ENCODE measurements around the gene ZFPM1.

ZFPM1 gene

DNA sequence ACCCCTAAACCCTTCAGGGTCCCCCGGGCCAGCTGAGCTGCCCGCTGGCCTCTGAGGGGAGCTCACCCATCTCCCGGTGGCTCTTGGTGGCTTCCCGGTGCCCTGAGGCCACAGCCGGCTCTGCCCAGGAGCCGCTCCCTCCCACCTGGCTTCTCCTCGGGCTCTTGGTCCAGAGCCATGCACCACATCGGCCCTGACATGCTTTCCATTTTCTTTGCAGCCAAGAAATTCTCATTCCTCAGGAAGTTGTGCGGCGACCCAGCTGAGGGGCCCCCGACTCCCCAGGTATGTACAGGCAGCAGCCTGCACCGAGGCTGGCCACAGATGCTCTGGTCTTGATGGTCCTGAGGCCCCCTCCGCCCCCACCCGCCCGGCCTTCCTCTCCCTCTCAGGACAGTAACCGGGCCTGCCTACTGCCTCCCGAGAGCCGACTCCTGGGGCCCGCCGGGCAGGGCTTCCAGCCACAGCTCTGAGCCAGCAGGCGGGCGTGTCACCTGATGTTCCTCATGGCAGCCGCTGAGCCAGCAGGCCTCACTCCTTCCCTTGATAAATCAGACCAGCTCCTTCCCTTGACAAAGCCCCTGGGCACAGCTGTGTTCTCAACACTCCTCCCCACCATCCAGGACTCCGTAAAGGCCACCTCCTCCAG is 28.4 kb upstream of the ZFPM1 start:
- H3K4me3 ChIP-seq (ENCODE audit: low read depth, low read length): no peak overlapping the region
- TF ChIP-seq, protein P1, sequence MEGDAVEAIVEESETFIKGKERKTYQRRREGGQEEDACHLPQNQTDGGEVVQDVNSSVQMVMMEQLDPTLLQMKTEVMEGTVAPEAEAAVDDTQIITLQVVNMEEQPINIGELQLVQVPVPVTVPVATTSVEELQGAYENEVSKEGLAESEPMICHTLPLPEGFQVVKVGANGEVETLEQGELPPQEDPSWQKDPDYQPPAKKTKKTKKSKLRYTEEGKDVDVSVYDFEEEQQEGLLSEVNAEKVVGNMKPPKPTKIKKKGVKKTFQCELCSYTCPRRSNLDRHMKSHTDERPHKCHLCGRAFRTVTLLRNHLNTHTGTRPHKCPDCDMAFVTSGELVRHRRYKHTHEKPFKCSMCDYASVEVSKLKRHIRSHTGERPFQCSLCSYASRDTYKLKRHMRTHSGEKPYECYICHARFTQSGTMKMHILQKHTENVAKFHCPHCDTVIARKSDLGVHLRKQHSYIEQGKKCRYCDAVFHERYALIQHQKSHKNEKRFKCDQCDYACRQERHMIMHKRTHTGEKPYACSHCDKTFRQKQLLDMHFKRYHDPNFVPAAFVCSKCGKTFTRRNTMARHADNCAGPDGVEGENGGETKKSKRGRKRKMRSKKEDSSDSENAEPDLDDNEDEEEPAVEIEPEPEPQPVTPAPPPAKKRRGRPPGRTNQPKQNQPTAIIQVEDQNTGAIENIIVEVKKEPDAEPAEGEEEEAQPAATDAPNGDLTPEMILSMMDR (IDR thresholded peaks at IDR 0.05; ENCODE audit: low read depth, low read length): no peak

DNA sequence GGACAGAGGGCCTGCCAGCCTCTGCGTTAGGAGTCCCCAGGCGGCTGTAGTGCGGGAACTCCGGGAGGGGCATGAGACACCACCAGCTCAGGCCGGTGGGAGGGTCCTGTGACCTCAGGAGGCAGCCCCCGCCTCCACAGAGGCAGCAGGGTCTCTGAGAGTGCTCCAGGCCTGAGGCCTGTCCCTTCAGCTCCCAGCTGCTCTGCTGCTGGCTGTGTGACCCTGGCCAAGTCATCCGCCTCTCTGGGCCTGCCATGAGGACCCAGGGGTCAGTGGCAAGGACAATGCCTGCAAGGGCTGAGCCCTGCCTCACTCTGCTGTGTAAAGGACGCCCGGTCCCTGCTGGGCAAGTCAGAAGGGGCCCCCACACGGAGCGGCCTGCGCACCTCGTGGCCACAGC is 27.1 kb upstream of the ZFPM1 start:
- TF ChIP-seq, protein P1 (IDR thresholded peaks at IDR 0.05; ENCODE audit: low read depth, low read length): no peak
- H3K4me3 ChIP-seq (ENCODE audit: low read depth, low read length): no peak overlapping the region

DNA sequence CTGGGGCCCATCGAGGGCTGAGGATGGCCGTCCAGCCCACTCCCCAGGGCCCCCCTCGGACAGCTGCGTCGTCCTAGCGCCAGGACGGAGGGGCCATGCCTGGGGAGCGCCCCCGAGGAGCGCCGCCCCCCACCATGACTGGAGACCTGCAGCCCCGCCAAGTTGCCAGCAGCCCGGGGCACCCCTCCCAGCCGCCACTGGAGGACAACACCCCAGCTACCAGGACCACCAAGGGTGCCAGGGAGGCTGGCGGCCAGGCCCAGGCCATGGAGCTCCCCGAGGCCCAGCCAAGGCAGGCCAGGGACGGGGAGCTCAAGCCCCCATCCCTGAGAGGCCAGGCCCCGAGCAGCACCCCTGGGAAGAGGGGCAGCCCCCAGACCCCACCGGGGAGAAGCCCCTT is 25.7 kb upstream of the ZFPM1 start:
- TF ChIP-seq, protein P1 (IDR thresholded peaks at IDR 0.05; ENCODE audit: low read depth, low read length): no peak
- no peak overlapping the region for H3K4me3 ChIP-seq (ENCODE audit: low read depth, low read length)

DNA sequence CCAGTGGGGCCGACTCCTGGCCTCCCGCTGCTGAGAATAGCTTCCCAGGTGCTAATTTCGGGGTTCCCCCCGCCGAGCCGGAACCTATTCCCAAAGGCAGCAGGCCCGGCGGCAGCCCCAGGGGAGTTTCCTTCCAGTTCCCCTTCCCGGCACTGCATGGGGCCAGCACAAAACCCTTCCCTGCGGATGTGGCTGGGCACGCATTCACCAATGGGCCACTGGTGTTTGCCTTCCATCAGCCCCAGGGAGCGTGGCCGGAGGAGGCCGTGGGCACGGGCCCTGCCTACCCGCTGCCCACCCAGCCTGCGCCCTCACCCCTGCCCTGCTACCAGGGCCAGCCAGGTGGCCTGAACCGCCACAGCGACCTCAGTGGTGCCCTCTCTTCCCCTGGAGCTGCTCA is 24.9 kb upstream of the ZFPM1 start:
- no peak overlapping the region for H3K4me3 ChIP-seq (ENCODE audit: low read depth, low read length)
- TF ChIP-seq, protein P1 (IDR thresholded peaks at IDR 0.05; ENCODE audit: low read depth, low read length): no peak

DNA sequence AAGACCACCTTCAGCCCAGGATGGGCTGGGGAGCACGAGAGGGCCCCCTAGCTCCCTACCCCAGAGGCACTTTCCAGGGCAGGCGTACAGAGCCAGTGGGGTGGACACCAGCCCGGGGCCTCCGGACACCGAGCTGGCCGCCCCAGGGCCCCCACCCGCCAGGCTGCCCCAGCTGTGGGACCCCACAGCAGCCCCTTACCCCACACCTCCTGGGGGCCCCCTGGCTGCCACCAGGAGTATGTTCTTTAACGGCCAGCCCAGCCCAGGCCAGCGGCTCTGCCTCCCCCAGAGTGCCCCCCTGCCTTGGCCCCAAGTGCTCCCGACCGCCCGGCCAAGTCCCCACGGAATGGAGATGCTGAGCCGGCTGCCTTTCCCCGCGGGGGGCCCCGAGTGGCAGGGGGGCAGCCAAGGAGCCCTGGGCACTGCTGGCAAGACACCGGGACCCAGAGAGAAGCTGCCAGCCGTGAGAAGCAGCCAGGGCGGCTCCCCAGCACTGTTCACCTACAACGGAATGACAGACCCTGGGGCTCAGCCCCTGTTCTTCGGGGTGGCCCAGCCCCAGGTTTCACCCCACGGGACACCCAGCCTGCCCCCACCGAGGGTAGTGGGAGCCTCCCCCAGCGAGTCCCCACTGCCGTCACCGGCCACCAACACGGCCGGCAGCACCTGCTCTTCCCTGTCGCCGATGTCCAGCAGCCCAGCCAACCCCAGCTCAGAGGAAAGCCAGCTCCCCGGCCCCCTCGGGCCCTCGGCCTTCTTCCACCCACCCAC is 24.3 kb upstream of the ZFPM1 start:
- TF ChIP-seq, protein P1 (IDR thresholded peaks at IDR 0.05; ENCODE audit: low read depth, low read length): no peak
- no peak overlapping the region for H3K4me3 ChIP-seq (ENCODE audit: low read depth, low read length)

DNA sequence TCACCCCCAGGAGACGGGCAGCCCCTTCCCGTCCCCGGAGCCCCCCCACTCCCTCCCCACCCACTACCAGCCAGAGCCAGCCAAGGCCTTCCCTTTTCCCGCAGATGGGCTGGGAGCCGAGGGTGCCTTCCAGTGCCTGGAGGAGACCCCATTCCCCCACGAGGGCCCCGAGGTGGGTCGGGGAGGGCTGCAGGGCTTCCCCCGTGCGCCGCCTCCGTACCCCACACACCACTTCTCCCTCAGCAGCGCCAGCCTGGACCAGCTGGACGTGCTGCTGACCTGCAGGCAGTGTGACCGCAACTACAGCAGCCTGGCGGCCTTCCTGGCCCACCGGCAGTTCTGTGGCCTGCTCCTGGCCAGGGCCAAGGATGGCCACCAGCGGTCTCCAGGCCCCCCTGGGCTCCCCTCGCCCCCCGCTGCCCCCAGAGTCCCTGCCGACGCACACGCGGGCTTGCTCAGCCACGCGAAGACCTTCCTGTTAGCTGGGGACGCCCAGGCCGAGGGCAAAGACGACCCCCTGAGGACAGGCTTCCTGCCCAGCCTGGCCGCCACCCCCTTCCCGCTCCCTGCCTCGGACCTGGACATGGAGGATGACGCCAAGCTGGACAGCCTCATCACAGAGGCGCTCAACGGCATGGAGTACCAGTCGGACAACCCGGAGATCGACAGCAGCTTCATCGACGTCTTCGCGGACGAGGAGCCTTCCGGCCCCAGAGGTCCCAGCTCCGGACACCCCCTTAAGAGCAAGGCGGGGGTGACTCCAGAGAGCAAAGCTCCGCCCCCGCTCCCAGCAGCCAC is 23.5 kb upstream of the ZFPM1 start:
- TF ChIP-seq, protein P1 (IDR thresholded peaks at IDR 0.05; ENCODE audit: low read depth, low read length): no peak

DNA sequence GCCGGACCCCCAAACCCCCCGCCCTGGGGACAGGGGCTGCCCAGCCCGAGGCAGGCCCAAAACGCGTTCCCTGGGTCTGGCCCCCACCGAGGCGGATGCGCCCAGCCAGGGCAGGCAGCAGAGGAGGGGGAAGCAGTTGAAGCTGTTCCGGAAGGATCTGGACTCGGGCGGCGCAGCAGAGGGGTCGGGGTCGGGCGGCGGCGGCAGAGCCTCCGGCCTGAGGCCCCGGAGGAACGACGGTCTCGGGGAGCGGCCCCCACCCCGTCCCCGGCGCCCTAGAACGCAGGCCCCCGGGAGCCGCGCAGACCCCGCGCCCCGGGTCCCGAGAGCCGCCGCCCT is 22.9 kb upstream of the ZFPM1 start:
- H3K4me3 ChIP-seq (ENCODE audit: low read depth, low read length): no peak overlapping the region
- TF ChIP-seq, protein P1 (IDR thresholded peaks at IDR 0.05; ENCODE audit: low read depth, low read length): no peak

More for the DNA sequence above, 23.5 kb upstream of the ZFPM1 start:
- no peak overlapping the region for H3K4me3 ChIP-seq (ENCODE audit: low read depth, low read length)
